K562 (cell line): ENCODE measurements around the gene PPP1R37. TPM values are rescaled to one million over a fixed set of nuclear protein-coding genes. Genes with fewer than 3 reads are reported as not detected.

ENCODE experiments used
- ATAC-seq: fragments of 200-7000 bp; cut with Tn5 transposase; 3 replicates; pipeline ENCODE4 v1.9.1; 2020; ENCODE audit warnings: moderate library complexity
- BruUV-seq: library from RNA; stranded (reverse); fragments of 400-500 nt; replicated peaks from 2 replicates; lab custom pipeline; 2021; lab: Mats Ljungman, UMichigan
- CTCF ChIA-PET: fragments of 300-600 bp; formaldehyde crosslinking; extraction: SDS; loops from one replicate; lab custom pipeline; 2021; ENCODE audit warnings: low intra/inter-chr PET ratio; lab: Yijun Ruan, JAX
- POLR2A ChIA-PET: fragments of 300-600, 350-650 bp; sonication (Branson Sonifier 250); formaldehyde crosslinking; extraction: SDS; loops from one replicate; lab custom pipeline; 2021; ENCODE audit warnings: antibody characterized with exemption, inconsistent platforms; lab: Yijun Ruan, JAX
- DNase-seq, 4 experiments: peaks; one replicate each; pipeline versions ENCODE4 v3.0.0 to v3.0.0-alpha.2; 2011 to 2018; ENCODE audit warnings: low spot score in 3 of 4, mixed read lengths in 3 of 4; ENCODE audit errors: extremely low read depth in 1 of 4
- FAIRE-seq: peaks from 2 replicates; lab custom pipeline; 2011; peaks lifted over from hg19 to GRCh38; lab: Jason Lieb, UNC
- H2AFZ ChIP-seq: 2 replicates; pipeline ENCODE4 v1.6.0; 2011; ENCODE audit warnings: low read depth, low read length, control low read depth, inconsistent platforms
- H3K27ac ChIP-seq: fragments of 200-600 bp; 3 replicates; pipeline ENCODE4 v1.8.0; 2011; ENCODE audit warnings: low read depth, mild to moderate bottlenecking, control low read depth, inconsistent platforms, low read length, moderate library complexity, mixed read lengths; ENCODE audit errors: extremely low read depth
- H3K27me3 ChIP-seq, 2 experiments: fragments of 300-600 bp in 1 of 2; 2 replicates in 1 of 2; 3 replicates in 1 of 2; pipeline versions ENCODE4 v1.6.0 to v1.8.0; 2011; ENCODE audit warnings: inconsistent platforms in 2 of 2, low read length in 2 of 2, mild to moderate bottlenecking in 1 of 2, mixed read lengths in 1 of 2, moderate library complexity in 1 of 2; ENCODE audit not compliant: control insufficient read depth in 2 of 2, insufficient read depth in 2 of 2
- H3K36me3 ChIP-seq: fragments of 300-600 bp; 3 replicates; pipeline ENCODE4 v1.8.0; 2011; ENCODE audit warnings: mild to moderate bottlenecking, low read length, inconsistent platforms; ENCODE audit not compliant: control insufficient read depth, insufficient read depth
- H3K4me1 ChIP-seq, 2 experiments: fragments of 200-600 bp in 1 of 2; replicated peaks in 1 of 2; 2 replicates in 1 of 2; 3 replicates in 1 of 2; pipeline versions ENCODE4 v1.5.1 to v1.8.0; 2011; ENCODE audit warnings: inconsistent platforms in 2 of 2, low read length in 2 of 2, mild to moderate bottlenecking in 1 of 2, mixed read lengths in 1 of 2, moderate library complexity in 1 of 2; ENCODE audit not compliant: control insufficient read depth in 2 of 2, insufficient read depth in 2 of 2
- H3K4me2 ChIP-seq: 2 replicates; pipeline ENCODE4 v1.6.1; 2011; ENCODE audit warnings: low read length, control low read depth, inconsistent platforms, mixed read lengths; ENCODE audit not compliant: insufficient read depth
- H3K4me3 ChIP-seq: fragments of 200-600 bp; sonication (generic), shearing (Covaris generic); 2 replicates; pipeline ENCODE4 v1.5.1; 2016; ENCODE audit warnings: control low read depth, inconsistent platforms
- H3K79me2 ChIP-seq: fragments of 200-600 bp; 3 replicates; pipeline ENCODE4 v1.8.0; 2011; ENCODE audit warnings: low read length, inconsistent platforms; ENCODE audit not compliant: control insufficient read depth, insufficient read depth
- H3K9ac ChIP-seq, 2 experiments: 2 replicates each; pipeline versions ENCODE4 v1.6.0 to v1.6.1; 2011; ENCODE audit warnings: low read depth in 2 of 2, low read length in 2 of 2, control low read depth in 1 of 2, inconsistent platforms in 1 of 2, mild to moderate bottlenecking in 1 of 2, mixed read lengths in 1 of 2; ENCODE audit not compliant: insufficient read depth in 1 of 2
- H3K9me1 ChIP-seq: one replicate; pipeline ENCODE4 v1.6.0; 2011; ENCODE audit warnings: inconsistent platforms, mild to moderate bottlenecking, low read length, moderate library complexity; ENCODE audit not compliant: control insufficient read depth, insufficient read depth
- H3K9me3 ChIP-seq: replicated peaks from 2 replicates; pipeline ENCODE4 v1.5.1; 2011; ENCODE audit warnings: low read depth, low read length, inconsistent platforms; ENCODE audit not compliant: control insufficient read depth, insufficient read depth
- H4K20me1 ChIP-seq: replicated peaks from 2 replicates; pipeline ENCODE4 v1.6.1; 2011; ENCODE audit warnings: low read length, inconsistent platforms, mixed read lengths; ENCODE audit not compliant: control insufficient read depth, insufficient read depth
- E2F6 ChIP-seq, 2 experiments: IDR thresholded peaks; 2 replicates each; pipeline ENCODE4 v1.6.1; 2011; ENCODE audit warnings: borderline replicate concordance in 1 of 2, control low read depth in 1 of 2, low read depth in 1 of 2, low read length in 1 of 2, mild to moderate bottlenecking in 1 of 2, mixed read lengths in 1 of 2, moderate library complexity in 1 of 2; ENCODE audit not compliant: insufficient read depth in 1 of 2, insufficient read length in 1 of 2, poor library complexity in 1 of 2, severe bottlenecking in 1 of 2; ENCODE audit errors: extremely low read depth in 1 of 2
- GTF2B ChIP-seq: IDR thresholded peaks from 2 replicates; pipeline ENCODE4 v1.6.1; 2011; ENCODE audit not compliant: insufficient read length; ENCODE audit errors: extremely low read depth
- NEUROD1 ChIP-seq: fragments of 150-350 bp; IDR thresholded peaks from 2 replicates; pipeline ENCODE4 v1.6.1; 2014; ENCODE audit warnings: borderline replicate concordance, low read length, low read depth; ENCODE audit not compliant: partially characterized antibody
- NFYB ChIP-seq: IDR thresholded peaks from 2 replicates; pipeline ENCODE4 v1.6.1; 2011; ENCODE audit warnings: mild to moderate bottlenecking, moderate library complexity; ENCODE audit not compliant: insufficient read length; ENCODE audit errors: extremely low read depth
- SRSF1 ChIP-seq: fragments of 200-400 bp; formaldehyde crosslinking; IDR thresholded peaks from 2 replicates; pipeline ENCODE4 v1.6.1; 2017; ENCODE audit warnings: mild to moderate bottlenecking, low read depth, low read length, moderate library complexity
- STAT6 ChIP-seq: sonication (generic); formaldehyde crosslinking; IDR thresholded peaks from 2 replicates; pipeline ENCODE4 v1.8.1; 2023; ENCODE audit warnings: mild to moderate bottlenecking, missing genetic modification reagents
- THRB ChIP-seq: fragments of 450-650 bp; formaldehyde crosslinking; conservative IDR thresholded peaks from 2 replicates; pipeline ENCODE4 v1.4.0; 2022; ENCODE audit warnings: mild to moderate bottlenecking, missing genetic modification characterization
- WHSC1 ChIP-seq: IDR thresholded peaks from one replicate; pipeline ENCODE4 v1.6.1; 2012; ENCODE audit warnings: low read length, control low read depth, inconsistent platforms
- ZBTB12 ChIP-seq: fragments of 250-450 bp; sonication (Bioruptor Pico); IDR thresholded peaks from 2 replicates; pipeline ENCODE4 v1.4.0; 2020
- ZNF766 ChIP-seq: fragments of 200-800 bp; sonication (Bioruptor generic); conservative IDR thresholded peaks from 2 replicates; pipeline ENCODE4 v1.6.1; 2016; ENCODE audit warnings: missing genetic modification characterization, missing compliant biosample characterization
- WGBS: fragments of 100-300 bp; shearing (Covaris generic); methylation state at CpG from one replicate; pipeline ENCODE4 v1.1.6; 2016; ENCODE audit warnings: low coverage, mixed read lengths; ENCODE audit not compliant: insufficient coverage; ENCODE audit errors: missing lambda C conversion rate; 5-methylcytosine and 5-hydroxymethylcytosine counted together
- in situ Hi-C: fragments of 300-500 bp; cut with MboI; formaldehyde crosslinking; loops from 4 replicates; pipeline ENCODE4 v1.15.0; 2018; ENCODE audit warnings: inconsistent platforms, mixed read lengths
- intact Hi-C: fragments of 100-400 bp; cut with micrococcal nuclease; formaldehyde crosslinking; loops from 2 replicates; pipeline ENCODE4 v1.14.2; 2022
- polyA plus RNA-seq, 8 experiments: library from polyadenylated mRNA; depleted of rRNA in 4 of 8; stranded (reverse) in 5 of 8; unstranded in 3 of 8; fragments of >200 nt; fragmentation: Nextera tagmentation in 2 of 8; fragmentation: Illumina TruSeq in 1 of 8; extraction: Ambion mirVana in 2 of 8; extraction: Trizol in 1 of 8; gene quantifications; 2 replicates each; pipeline versions ENCODE4 v1.2.1 to v1.2.3, GENCODE V29; 2011 to 2014; ENCODE audit warnings: inconsistent platforms in 1 of 8, missing spikeins in 1 of 8
- total RNA-seq, 7 experiments: library from RNA; depleted of rRNA in 6 of 7; stranded (reverse); fragments of >200 nt in 6 of 7; fragmentation: Illumina TruSeq in 2 of 7; extraction: Trizol in 2 of 7; gene quantifications; 2 replicates each; pipeline versions ENCODE4 v1.2.1 to v1.2.3, GENCODE V29; 2011 to 2021; ENCODE audit warnings: low replicate concordance in 1 of 7

The PPP1R37 gene
- total and polyA plus RNA-seq, 9 of the 15 experiments (the other 6 are each of a cell fraction or from before 2014, with no cell fraction given): 0.04 to 20.3 (median 7.3) TPM

GRCh38 chr19:45101806-45102205 lies 8.8 kb downstream of the PPP1R37 start:
- peaks cover 15% of the 10 kb centered on the region for H3K9me1 ChIP-seq
- CTCF ChIA-PET: no interaction called here
- DNase-seq (no peak), FAIRE-seq (no peak), ATAC-seq (no peak)
- H3K27ac ChIP-seq: no peak overlapping the region
- intact Hi-C loops (no loop called here), in situ Hi-C loops (no loop called here)
- H4K20me1 ChIP-seq: peaks cover 83% of the 10 kb centered on the region
- H3K79me2 ChIP-seq: peaks cover 90% of the 10 kb centered on the region
- POLR2A ChIA-PET: interaction anchor here (1.6 kb wide), 1 partner anchor 9 kb away, joined by 7 read pairs; the partner anchor contains the start of gene PPP1R37
- no peak overlapping the region for H3K4me3 ChIP-seq
- no peak overlapping the region for H2AFZ ChIP-seq
- WGBS: 80% methylated on average over 8 of the region's 8 CpGs
- peaks cover 28 to 50% of the 10 kb centered on the region in 2 experiments for H3K4me1 ChIP-seq
- peak overlapping the region in 1 of 2 experiments; percentile 24; a peak in 1 of 4 replicates for H3K9ac ChIP-seq
- H3K27me3 ChIP-seq: no peaks in the 10 kb centered on the region
- no peak overlapping the region for H3K4me2 ChIP-seq
- no TSS peak for BruUV-seq
- H3K36me3 ChIP-seq: peaks cover 46% of the 10 kb centered on the region; the same call in 2 of the 3 replicates
- no peaks in the 10 kb centered on the region for H3K9me3 ChIP-seq
- TF ChIP-seq SRSF1 (no peak), THRB (CRISPR knock-in tag) (no peak), WHSC1 (no peak), STAT6 (CRISPR knock-in tag) (no peak), ZNF766 (CRISPR knock-in tag) (no peak), NEUROD1 (no peak), E2F6 (IDR thresholded peaks at IDR 0.05; ENCODE audit: borderline replicate concordance in 1 of 2, extremely low read depth in 1 of 2, insufficient read depth in 1 of 2, insufficient read length in 1 of 2, low read depth in 1 of 2, low read length in 1 of 2, poor library complexity in 1 of 2, severe bottlenecking in 1 of 2) (no peak), GTF2B (no peak), NFYB (no peak), ZBTB12 (CRISPR knock-in tag) (no peak)
